ENCODE data around the gene RFXANK.

Gene RFXANK

GRCh38 chr19:19234220-19234816 lies 42.3 kb downstream of the RFXANK start:
- DNase-seq = no peak

GRCh38 chr19:19236173-19236572 lies 44.1 kb downstream of the RFXANK start:
- no peak for DNase-seq

DNA sequence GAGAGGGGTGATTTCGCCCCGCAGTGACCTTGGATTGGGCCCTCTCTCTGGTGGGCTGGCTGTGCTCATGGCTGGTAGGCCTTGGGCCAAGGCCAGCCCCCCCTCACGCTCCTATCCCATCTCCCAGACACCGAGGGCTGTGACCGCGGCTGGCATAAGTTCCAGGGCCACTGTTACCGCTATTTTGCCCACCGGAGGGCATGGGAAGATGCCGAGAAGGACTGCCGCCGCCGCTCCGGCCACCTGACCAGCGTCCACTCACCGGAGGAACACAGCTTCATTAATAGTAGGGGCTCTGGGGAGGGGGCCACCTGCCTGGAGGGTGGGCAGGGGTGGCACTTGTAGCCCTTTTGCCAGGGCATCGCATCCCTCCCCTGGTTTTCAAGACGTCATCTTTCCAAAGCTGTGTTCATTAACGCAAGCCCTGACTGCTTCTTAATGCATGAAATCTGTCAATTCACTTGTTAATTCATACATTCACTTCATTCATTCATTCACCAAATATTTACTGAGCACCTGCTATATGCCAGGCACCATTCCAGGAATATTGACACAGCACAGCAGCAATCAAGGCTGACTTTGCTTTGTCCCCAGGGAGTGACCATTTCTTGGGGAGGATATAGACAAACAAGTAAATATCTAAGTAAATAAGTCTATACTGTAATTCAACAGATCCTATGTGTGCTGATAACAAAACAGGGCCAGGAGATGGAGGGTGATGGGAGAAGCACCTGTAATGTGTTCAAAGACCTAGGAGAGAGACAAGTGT lies 46.3 kb downstream of the RFXANK start:
- DNase-seq = no peak

DNA sequence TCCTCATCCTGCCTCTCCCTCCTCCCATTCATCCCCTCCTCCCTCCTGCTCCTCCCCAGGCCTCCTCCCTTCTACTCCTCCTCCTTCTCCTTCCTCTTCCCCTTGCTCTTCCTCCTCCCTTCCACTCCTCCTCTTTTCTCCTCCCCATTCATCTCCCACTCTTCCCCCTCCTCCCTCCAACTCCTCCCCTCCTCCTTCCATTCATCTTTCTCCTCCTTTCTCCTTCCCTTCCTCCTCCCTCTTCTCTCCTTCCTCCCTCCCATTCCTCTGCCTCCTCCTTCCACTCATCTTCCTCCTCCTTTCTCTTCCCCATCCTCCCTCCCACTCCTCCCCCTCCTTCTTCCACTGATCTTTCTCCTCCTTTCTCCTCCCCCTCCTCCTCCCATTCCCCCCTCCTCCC lies 47.6 kb downstream of the RFXANK start:
- no peak for DNase-seq

- no peak for DNase-seq
Observed at GRCh38 chr19:19240476-19240875, 48.4 kb downstream of the RFXANK start.

DNA sequence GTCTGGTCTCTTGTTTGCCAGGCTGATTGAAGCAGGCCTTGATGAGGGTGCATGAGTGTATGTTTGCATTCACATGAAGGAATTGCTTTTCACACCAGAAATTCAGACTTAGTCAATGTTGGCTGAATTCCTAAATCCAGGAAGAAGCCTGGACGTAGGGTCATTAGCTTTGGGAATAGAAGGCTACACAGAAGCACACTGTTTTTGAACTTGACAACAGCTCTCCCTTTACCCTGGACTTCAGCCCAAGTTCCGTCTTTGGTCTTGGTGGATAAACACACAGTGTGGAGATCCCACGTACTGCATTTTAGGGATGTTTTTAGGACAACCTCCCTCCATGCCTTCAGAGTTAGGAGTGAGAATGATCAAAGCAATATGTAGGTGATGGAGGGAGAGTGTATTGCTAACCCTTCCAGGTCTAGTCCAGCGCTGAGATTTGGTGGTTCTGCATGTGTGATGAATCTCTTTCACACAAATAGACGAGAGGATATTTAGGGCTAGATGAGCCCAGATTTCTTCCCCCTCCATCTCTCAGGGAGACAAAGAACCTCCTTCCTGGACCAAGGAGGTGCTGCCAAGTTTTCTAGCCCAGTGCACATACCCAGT lies 58.2 kb downstream of the RFXANK start:
- DNase-seq = no peak

Measured in NCI-H526 (cell line).